ENCODE results near the gene GANAB.

DNA sequence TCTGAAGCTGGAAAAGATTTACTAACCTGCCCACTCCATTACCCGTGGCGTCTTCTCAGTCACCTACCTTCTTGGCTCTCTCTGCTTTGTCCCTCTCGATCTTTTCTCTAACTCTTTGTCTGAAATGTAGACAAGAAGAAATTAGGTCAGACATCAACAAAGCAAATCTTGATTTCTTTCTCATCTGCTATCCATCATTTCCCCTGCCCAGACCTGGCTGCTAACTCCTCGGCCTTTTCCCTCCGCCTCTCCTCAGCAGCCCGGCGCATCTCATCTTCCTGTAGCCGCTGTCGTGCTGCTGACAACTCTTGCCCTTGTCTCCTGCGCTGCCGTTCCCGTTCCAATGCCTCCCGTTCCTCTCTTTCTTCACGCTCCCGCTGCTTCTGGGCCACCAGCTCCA, 31.3 kb upstream of the GANAB start:
- no peak for TF ChIP-seq POLR2A (IDR thresholded peaks at IDR 0.05)
- TF ChIP-seq, protein P1, sequence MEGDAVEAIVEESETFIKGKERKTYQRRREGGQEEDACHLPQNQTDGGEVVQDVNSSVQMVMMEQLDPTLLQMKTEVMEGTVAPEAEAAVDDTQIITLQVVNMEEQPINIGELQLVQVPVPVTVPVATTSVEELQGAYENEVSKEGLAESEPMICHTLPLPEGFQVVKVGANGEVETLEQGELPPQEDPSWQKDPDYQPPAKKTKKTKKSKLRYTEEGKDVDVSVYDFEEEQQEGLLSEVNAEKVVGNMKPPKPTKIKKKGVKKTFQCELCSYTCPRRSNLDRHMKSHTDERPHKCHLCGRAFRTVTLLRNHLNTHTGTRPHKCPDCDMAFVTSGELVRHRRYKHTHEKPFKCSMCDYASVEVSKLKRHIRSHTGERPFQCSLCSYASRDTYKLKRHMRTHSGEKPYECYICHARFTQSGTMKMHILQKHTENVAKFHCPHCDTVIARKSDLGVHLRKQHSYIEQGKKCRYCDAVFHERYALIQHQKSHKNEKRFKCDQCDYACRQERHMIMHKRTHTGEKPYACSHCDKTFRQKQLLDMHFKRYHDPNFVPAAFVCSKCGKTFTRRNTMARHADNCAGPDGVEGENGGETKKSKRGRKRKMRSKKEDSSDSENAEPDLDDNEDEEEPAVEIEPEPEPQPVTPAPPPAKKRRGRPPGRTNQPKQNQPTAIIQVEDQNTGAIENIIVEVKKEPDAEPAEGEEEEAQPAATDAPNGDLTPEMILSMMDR (IDR thresholded peaks at IDR 0.05): no peak

Measured in uterus (tissue), 2 donors.